ENCODE data around the gene ZNF500.

ZNF500 gene

GRCh38 chr16:4766875-4767628 is at the start of gene ZNF500:
ZNF500 (minus strand) TSS chr16:4767162; CDS start chr16:4765978, 1,184 bp downstream.
- H3K27ac ChIP-seq = peak within 1 kb of the TSS; percentile 78
- no peak for TF ChIP-seq CTCF (conservative IDR thresholded peaks at IDR 0.05)

GRCh38 chr16:4814542-4815173 is 47.7 kb upstream of the ZNF500 start:
- no peak for TF ChIP-seq CTCF (conservative IDR thresholded peaks at IDR 0.05)

GRCh38 chr16:4814046-4814445 is 47.1 kb upstream of the ZNF500 start:
- TF ChIP-seq CTCF (conservative IDR thresholded peaks at IDR 0.05) = no peak

More at GRCh38 chr16:4814542-4815173, 47.7 kb upstream of the ZNF500 start:
- H3K27ac ChIP-seq = no peak overlapping the region

GRCh38 chr16:4813251-4814003 is 46.5 kb upstream of the ZNF500 start:
- no peak overlapping the region for H3K27ac ChIP-seq
- TF ChIP-seq CTCF (conservative IDR thresholded peaks at IDR 0.05) = no peak

More at GRCh38 chr16:4814046-4814445, 47.1 kb upstream of the ZNF500 start:
- H3K27ac ChIP-seq = no peak overlapping the region

GRCh38 chr16:4811773-4812172 is 44.8 kb upstream of the ZNF500 start:
- no peak overlapping the region for H3K27ac ChIP-seq

GRCh38 chr16:4811242-4811641 is 44.3 kb upstream of the ZNF500 start:
- H3K27ac ChIP-seq = no peak overlapping the region
- no peak for TF ChIP-seq CTCF (conservative IDR thresholded peaks at IDR 0.05)

More at GRCh38 chr16:4811773-4812172, 44.8 kb upstream of the ZNF500 start:
- no peak for TF ChIP-seq CTCF (conservative IDR thresholded peaks at IDR 0.05)

- no peak for TF ChIP-seq CTCF (conservative IDR thresholded peaks at IDR 0.05)
- H3K27ac ChIP-seq = no peak overlapping the region
Observed at GRCh38 chr16:4806280-4806679, 39.3 kb upstream of the ZNF500 start.
